ENCODE results near the gene NELL1. TPM values are rescaled to one million over a fixed set of nuclear protein-coding genes. Genes with fewer than 3 reads are reported as not detected.

The NELL1 gene
- polyA plus RNA-seq, 1 of the 3 experiments (the other 2 are of a cell fraction): not detected

DNA sequence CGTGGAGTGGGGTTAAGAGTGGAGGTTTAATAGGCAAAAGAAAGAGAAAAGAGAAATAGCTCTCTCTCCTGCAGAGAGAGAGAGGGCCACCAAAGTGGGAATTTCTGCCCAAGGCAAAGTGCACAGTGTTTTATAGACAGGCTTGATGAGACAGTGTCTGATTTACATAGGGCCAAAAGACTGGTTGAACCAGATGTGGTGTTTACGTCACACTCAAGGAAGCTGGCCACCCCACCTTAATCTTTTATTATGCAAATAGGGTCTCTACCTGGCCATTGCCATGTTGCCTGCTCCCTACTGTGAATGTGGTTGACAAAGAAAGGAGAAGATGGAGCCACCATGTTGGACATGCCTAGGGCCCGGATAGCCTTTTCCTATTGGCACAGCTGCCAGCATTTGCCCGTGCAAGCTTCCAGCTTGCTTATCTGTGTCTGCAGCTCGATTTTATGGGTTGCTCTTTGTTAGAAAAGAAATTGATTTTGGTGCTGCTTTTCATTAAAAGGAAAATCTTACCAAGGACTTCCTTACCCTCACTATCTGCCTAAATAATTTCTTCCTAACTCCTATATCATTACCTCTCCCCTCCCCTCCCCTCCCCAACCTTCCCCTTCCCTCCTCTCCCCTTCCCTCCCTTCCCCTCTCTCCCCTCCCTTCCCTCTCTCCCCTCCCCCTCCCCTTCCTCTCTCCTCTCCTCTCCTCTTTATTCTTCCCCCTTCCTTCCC is 436.0 kb downstream of the NELL1 start:
- POLR2A ChIA-PET: no interaction called here
- H3F3A ChIP-seq (replicated peaks; ENCODE audit: insufficient read depth): no peaks in the 10 kb centered on the region
- H3K9me2 ChIP-seq: no peaks in the 10 kb centered on the region
- no peaks in the 10 kb centered on the region for H4K20me1 ChIP-seq (ENCODE audit: insufficient read depth)
- CTCF ChIA-PET: no interaction called here
- H3K27ac ChIP-seq (ENCODE audit: low read depth in 2 of 2, low read length in 1 of 2): no peak overlapping the region
- TF ChIP-seq RCOR1 (IDR thresholded peaks at IDR 0.05; ENCODE audit: low read length): no peak
- TF ChIP-seq, protein P1, sequence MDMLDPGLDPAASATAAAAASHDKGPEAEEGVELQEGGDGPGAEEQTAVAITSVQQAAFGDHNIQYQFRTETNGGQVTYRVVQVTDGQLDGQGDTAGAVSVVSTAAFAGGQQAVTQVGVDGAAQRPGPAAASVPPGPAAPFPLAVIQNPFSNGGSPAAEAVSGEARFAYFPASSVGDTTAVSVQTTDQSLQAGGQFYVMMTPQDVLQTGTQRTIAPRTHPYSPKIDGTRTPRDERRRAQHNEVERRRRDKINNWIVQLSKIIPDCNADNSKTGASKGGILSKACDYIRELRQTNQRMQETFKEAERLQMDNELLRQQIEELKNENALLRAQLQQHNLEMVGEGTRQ (IDR thresholded peaks at IDR 0.05; ENCODE audit: borderline replicate concordance, low read depth, low read length): no peak
- no peak for TF ChIP-seq ELF1 (IDR thresholded peaks at IDR 0.05)
- TF ChIP-seq, protein P2, sequence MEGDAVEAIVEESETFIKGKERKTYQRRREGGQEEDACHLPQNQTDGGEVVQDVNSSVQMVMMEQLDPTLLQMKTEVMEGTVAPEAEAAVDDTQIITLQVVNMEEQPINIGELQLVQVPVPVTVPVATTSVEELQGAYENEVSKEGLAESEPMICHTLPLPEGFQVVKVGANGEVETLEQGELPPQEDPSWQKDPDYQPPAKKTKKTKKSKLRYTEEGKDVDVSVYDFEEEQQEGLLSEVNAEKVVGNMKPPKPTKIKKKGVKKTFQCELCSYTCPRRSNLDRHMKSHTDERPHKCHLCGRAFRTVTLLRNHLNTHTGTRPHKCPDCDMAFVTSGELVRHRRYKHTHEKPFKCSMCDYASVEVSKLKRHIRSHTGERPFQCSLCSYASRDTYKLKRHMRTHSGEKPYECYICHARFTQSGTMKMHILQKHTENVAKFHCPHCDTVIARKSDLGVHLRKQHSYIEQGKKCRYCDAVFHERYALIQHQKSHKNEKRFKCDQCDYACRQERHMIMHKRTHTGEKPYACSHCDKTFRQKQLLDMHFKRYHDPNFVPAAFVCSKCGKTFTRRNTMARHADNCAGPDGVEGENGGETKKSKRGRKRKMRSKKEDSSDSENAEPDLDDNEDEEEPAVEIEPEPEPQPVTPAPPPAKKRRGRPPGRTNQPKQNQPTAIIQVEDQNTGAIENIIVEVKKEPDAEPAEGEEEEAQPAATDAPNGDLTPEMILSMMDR (IDR thresholded peaks at IDR 0.05): no peak
- no peak for TF ChIP-seq SMC3 (IDR thresholded peaks at IDR 0.05; ENCODE audit: low read depth, low read length)
- no peak for TF ChIP-seq MEF2A (IDR thresholded peaks at IDR 0.05; ENCODE audit: borderline replicate concordance, low read depth)
- no peak overlapping the region for H3K4me2 ChIP-seq
- H3K36me3 ChIP-seq (replicated peaks in 1 of 2; ENCODE audit: control insufficient read depth in 1 of 2, insufficient read depth in 2 of 2, low read length in 1 of 2): no peaks in the 10 kb centered on the region
- no peaks in the 10 kb centered on the region; the same call in 1 of the 2 replicates for H3K9me3 ChIP-seq
- H3K4me1 ChIP-seq (ENCODE audit: control insufficient read depth in 1 of 2, insufficient read depth in 2 of 2, low read depth in 1 of 2, low read length in 1 of 2): no peaks in the 10 kb centered on the region; a peak in 1 of 4 replicates
- H2AFZ ChIP-seq (ENCODE audit: low read depth): no peak overlapping the region
- WGBS (ENCODE audit: low lambda C conversion rate): 25% methylated on average over 5 of the region's 5 CpGs
- H3K4me3 ChIP-seq (ENCODE audit: low read depth in 2 of 2, low read length in 1 of 2): no peak overlapping the region
- no peaks in the 10 kb centered on the region for H3K27me3 ChIP-seq (ENCODE audit: insufficient read depth)
- H3K79me2 ChIP-seq (ENCODE audit: insufficient read depth): no peaks in the 10 kb centered on the region
- no peak for DNase-seq
- no peak overlapping the region for H3K9ac ChIP-seq

- no peak for TF ChIP-seq YY1 (IDR thresholded peaks at IDR 0.05; ENCODE audit: low read depth)
- no peak for TF ChIP-seq SIN3A (IDR thresholded peaks at IDR 0.05; ENCODE audit: borderline replicate concordance, low read depth, low read length)
- no peak for TF ChIP-seq NRF1 (IDR thresholded peaks at IDR 0.05; ENCODE audit: low read depth, low read length)
- TF ChIP-seq, protein P3, sequence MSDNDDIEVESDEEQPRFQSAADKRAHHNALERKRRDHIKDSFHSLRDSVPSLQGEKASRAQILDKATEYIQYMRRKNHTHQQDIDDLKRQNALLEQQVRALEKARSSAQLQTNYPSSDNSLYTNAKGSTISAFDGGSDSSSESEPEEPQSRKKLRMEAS (IDR thresholded peaks at IDR 0.05; ENCODE audit: low read depth): no peak
- TF ChIP-seq TAF1 (IDR thresholded peaks at IDR 0.05; ENCODE audit: borderline replicate concordance, low read depth, low read length): no peak
- TF ChIP-seq FOSL2 (IDR thresholded peaks at IDR 0.05; ENCODE audit: borderline replicate concordance, low read depth): no peak
- WGBS (ENCODE audit: low lambda C conversion rate): 33% methylated on average over 2 of the region's 2 CpGs
- no peaks in the 10 kb centered on the region; the same call in 1 of the 2 replicates for H3K9me3 ChIP-seq
- no peak overlapping the region for H3K9ac ChIP-seq
- POLR2A ChIA-PET: no interaction called here
- no peaks in the 10 kb centered on the region for H3K27me3 ChIP-seq (ENCODE audit: insufficient read depth)
- H3K79me2 ChIP-seq (ENCODE audit: insufficient read depth): no peaks in the 10 kb centered on the region
- no peak overlapping the region for H2AFZ ChIP-seq (ENCODE audit: low read depth)
- no peak overlapping the region for H3K4me3 ChIP-seq (ENCODE audit: low read depth in 2 of 2, low read length in 1 of 2)
- no peaks in the 10 kb centered on the region for H3F3A ChIP-seq (replicated peaks; ENCODE audit: insufficient read depth)
- DNase-seq: no peak
- no peaks in the 10 kb centered on the region for H3K9me2 ChIP-seq
- H3K36me3 ChIP-seq (replicated peaks in 1 of 2; ENCODE audit: control insufficient read depth in 1 of 2, insufficient read depth in 2 of 2, low read length in 1 of 2): no peaks in the 10 kb centered on the region
- no peaks in the 10 kb centered on the region; a peak in 1 of 4 replicates for H3K4me1 ChIP-seq (ENCODE audit: control insufficient read depth in 1 of 2, insufficient read depth in 2 of 2, low read depth in 1 of 2, low read length in 1 of 2)
- H3K27ac ChIP-seq (ENCODE audit: low read depth in 2 of 2, low read length in 1 of 2): no peak overlapping the region
- no peaks in the 10 kb centered on the region for H4K20me1 ChIP-seq (ENCODE audit: insufficient read depth)
- CTCF ChIA-PET: interaction anchor here (0.7 kb wide), 1 partner anchor 68 kb away, joined by 3 read pairs; no protein-coding TSS in a partner anchor
- H3K4me2 ChIP-seq: no peak overlapping the region
Measured at GRCh38 chr11:21109341-21109740, 440.0 kb downstream of the NELL1 start.
